HEK293T (cell line): ENCODE results near the gene ZDHHC16.
"Not testable (repeated sequence)": the region's sequence is repeated elsewhere in the genome, so short reads cannot be mapped to it uniquely, and the experiment has no call there.

Source experiments
- CTCF ChIA-PET: fragments of 350-600 bp; formaldehyde crosslinking; extraction: SDS; loops from one replicate; lab custom pipeline; 2021; ENCODE audit warnings: antibody characterized with exemption, inconsistent platforms; lab: Yijun Ruan, JAX
- POLR2A ChIA-PET: fragments of 350-600 bp; formaldehyde crosslinking; extraction: SDS; loops from one replicate; lab custom pipeline; 2020; ENCODE audit warnings: antibody characterized with exemption, inconsistent platforms; lab: Yijun Ruan, JAX
- DNase-seq: peaks from one replicate; pipeline ENCODE4 v3.0.0; 2012; ENCODE audit warnings: mixed read lengths; ENCODE audit errors: extremely low spot score
- ARNT ChIP-seq: fragments of 450-650 bp; IDR thresholded peaks from 2 replicates; pipeline ENCODE4 v1.6.1; 2017; ENCODE audit warnings: mild to moderate bottlenecking
- BHLHE40 ChIP-seq: fragments of 450-650 bp; IDR thresholded peaks from 2 replicates; pipeline ENCODE4 v1.6.1; 2016; ENCODE audit warnings: mild to moderate bottlenecking, moderate library complexity, borderline replicate concordance
- CTBP1 ChIP-seq: fragments of 450-650 bp; IDR thresholded peaks from 2 replicates; pipeline ENCODE4 v1.6.1; 2016; ENCODE audit warnings: borderline replicate concordance
- ELF4 ChIP-seq: fragments of 450-650 bp; IDR thresholded peaks from 2 replicates; pipeline ENCODE4 v1.6.1; 2017; ENCODE audit warnings: antibody characterized with exemption
- FOXA1 ChIP-seq: fragments of 450-650 bp; IDR thresholded peaks from 2 replicates; pipeline ENCODE4 v1.6.1; 2016; ENCODE audit warnings: mild to moderate bottlenecking
- FOXK2 ChIP-seq: fragments of 450-650 bp; IDR thresholded peaks from 2 replicates; pipeline ENCODE4 v1.6.1; 2016; ENCODE audit warnings: mild to moderate bottlenecking
- FOXM1 ChIP-seq: fragments of 450-650 bp; IDR thresholded peaks from 2 replicates; pipeline ENCODE4 v1.6.1; 2017; ENCODE audit warnings: mild to moderate bottlenecking, borderline replicate concordance
- HDGF ChIP-seq: fragments of 450-650 bp; IDR thresholded peaks from 2 replicates; pipeline ENCODE4 v1.6.1; 2017; ENCODE audit warnings: antibody characterized with exemption, borderline replicate concordance
- L3MBTL2 ChIP-seq: fragments of 450-650 bp; conservative IDR thresholded peaks from 2 replicates; pipeline ENCODE4 v1.6.1; 2016; ENCODE audit warnings: mild to moderate bottlenecking
- LEF1 ChIP-seq: fragments of 450-650 bp; IDR thresholded peaks from 2 replicates; pipeline ENCODE4 v1.6.1; 2017; ENCODE audit warnings: mild to moderate bottlenecking, borderline replicate concordance
- NFRKB ChIP-seq: fragments of 450-650 bp; IDR thresholded peaks from 2 replicates; pipeline ENCODE4 v1.6.1; 2016; ENCODE audit warnings: mild to moderate bottlenecking, moderate library complexity
- PKNOX1 ChIP-seq: fragments of 450-650 bp; IDR thresholded peaks from 2 replicates; pipeline ENCODE4 v1.6.1; 2016
- SP1 ChIP-seq: fragments of 450-650 bp; IDR thresholded peaks from 2 replicates; pipeline ENCODE4 v1.6.1; 2017
- SUZ12 ChIP-seq: fragments of 450-650 bp; IDR thresholded peaks from 2 replicates; pipeline ENCODE4 v1.6.1; 2016; ENCODE audit warnings: mild to moderate bottlenecking
- TARDBP ChIP-seq: fragments of 450-650 bp; IDR thresholded peaks from 2 replicates; pipeline ENCODE4 v1.6.1; 2016
- ZNF384 ChIP-seq: fragments of 450-650 bp; IDR thresholded peaks from 2 replicates; pipeline ENCODE4 v1.6.1; 2016

Gene ZDHHC16

GRCh38 chr10:97407211-97407951 lies 38.6 kb upstream of the ZDHHC16 start:
- CTCF ChIA-PET: interaction anchor here (0.7 to 1.4 kb wide), 5 partner anchors 14 to 27 kb away, joined by 3 to 8 read pairs (median 4); no protein-coding TSS in a partner anchor

GRCh38 chr10:97407952-97408248 lies 38.1 kb upstream of the ZDHHC16 start:
- POLR2A ChIA-PET: no interaction called here
- no peak for DNase-seq
- no peak for TF ChIP-seq ZNF384
- TF ChIP-seq ARNT: no peak
- TF ChIP-seq BHLHE40: no peak
- no peak for TF ChIP-seq FOXK2
- TF ChIP-seq TARDBP: no peak
- TF ChIP-seq FOXM1: no peak
- no peak for TF ChIP-seq CTBP1
- no peak for TF ChIP-seq FOXA1
- no peak for TF ChIP-seq SUZ12
- TF ChIP-seq HDGF: no peak
- TF ChIP-seq ELF4: no peak
- CTCF ChIA-PET: interaction anchor here (0.7 kb wide), 1 partner anchor 13 kb away, joined by 3 read pairs; no protein-coding TSS in a partner anchor

More at GRCh38 chr10:97407211-97407951, 38.6 kb upstream of the ZDHHC16 start:
- POLR2A ChIA-PET: interaction anchor here (1.0 kb wide), 1 partner anchor 27 kb away, joined by 6 read pairs; no protein-coding TSS in a partner anchor
- TF ChIP-seq LEF1 (no peak), NFRKB (no peak), FOXA1 (no peak), SUZ12 (no peak), HDGF (no peak)
- DNase-seq: peak; percentile 85

- no peak for DNase-seq
- CTCF ChIA-PET: interaction anchor here (0.6 kb wide), 1 partner anchor 130 kb away, joined by 8 read pairs; no protein-coding TSS in a partner anchor
- POLR2A ChIA-PET: interaction anchor here (0.5 kb wide), 1 partner anchor 1321 kb away, joined by 3 read pairs; no protein-coding TSS in a partner anchor
- no peak for TF ChIP-seq ELF4
- TF ChIP-seq FOXM1: no peak
- no peak for TF ChIP-seq TARDBP
- no peak for TF ChIP-seq FOXK2
- TF ChIP-seq CTBP1: no peak
- TF ChIP-seq L3MBTL2: no peak
- TF ChIP-seq NFRKB: no peak
- no peak for TF ChIP-seq ZNF384
- TF ChIP-seq PKNOX1: no peak
- no peak for TF ChIP-seq FOXA1
- no peak for TF ChIP-seq ARNT
- no peak for TF ChIP-seq SP1
- no peak for TF ChIP-seq BHLHE40
- TF ChIP-seq SUZ12: no peak
- no peak for TF ChIP-seq HDGF
- no peak for TF ChIP-seq LEF1
Observed at GRCh38 chr10:97408496-97408992, 37.4 kb upstream of the ZDHHC16 start.

GRCh38 chr10:97411406-97411805 lies 34.6 kb upstream of the ZDHHC16 start:
- ChIA-PET CTCF (interaction anchor here (0.7 kb wide), 1 partner anchor 142 kb away, joined by 3 read pairs; no protein-coding TSS in a partner anchor), POLR2A (interaction anchor here (1.0 kb wide), 1 partner anchor 22 kb away, joined by 3 read pairs; no protein-coding TSS in a partner anchor)
- TF ChIP-seq FOXA1: no peak
- no peak for DNase-seq

GRCh38 chr10:97412891-97413304 lies 33.1 kb upstream of the ZDHHC16 start:
- CTCF ChIA-PET: interaction anchor here (0.6 kb wide), 1 partner anchor 158 kb away, joined by 3 read pairs; no protein-coding TSS in a partner anchor
- TF ChIP-seq FOXA1 (no peak), ARNT (no peak)
- DNase-seq: no peak
- POLR2A ChIA-PET: no interaction called here

- TF ChIP-seq BHLHE40: no peak
- TF ChIP-seq FOXA1: no peak
- no peak for TF ChIP-seq FOXK2
- TF ChIP-seq SUZ12: no peak
- TF ChIP-seq NFRKB: no peak
- no peak for TF ChIP-seq CTBP1
- TF ChIP-seq ZNF384: no peak
- TF ChIP-seq ARNT: no peak
- TF ChIP-seq TARDBP: no peak
- CTCF ChIA-PET: no interaction called here
- DNase-seq: no peak
- POLR2A ChIA-PET: no interaction called here
Observed at GRCh38 chr10:97416565-97416964, 29.4 kb upstream of the ZDHHC16 start.

- ChIA-PET CTCF (interaction anchor here (0.9 to 1.3 kb wide), 2 partner anchors 10 to 17 kb away, joined by 3 read pairs; no protein-coding TSS in a partner anchor), POLR2A (interaction anchor here (0.7 to 3.3 kb wide), 4 partner anchors 8 to 23 kb away, joined by 3 to 17 read pairs (median 4); partner anchors contain the start of gene RRP12)
- not testable (repeated sequence) for DNase-seq
Observed at GRCh38 chr10:97423757-97424098, 22.2 kb upstream of the ZDHHC16 start.
